PFSK-1 (cell line): Measurements from ENCODE around the gene CHD3. TPM values are rescaled to one million over a fixed set of nuclear protein-coding genes. Genes with fewer than 3 reads are reported as not detected.

Experiments
- FOXP2 ChIP-seq: optimal IDR thresholded peaks from 2 replicates; pipeline ENCODE3; 2011; ENCODE audit warnings: borderline replicate concordance, control low read depth, inconsistent platforms; ENCODE audit not compliant: insufficient read depth; ENCODE audit errors: extremely low read length, extremely low read depth
- POLR2AphosphoS5 ChIP-seq: IDR thresholded peaks from 2 replicates; pipeline ENCODE4 v1.6.1; 2012; ENCODE audit warnings: low read depth, mild to moderate bottlenecking, control low read depth, low read length, moderate library complexity
- SIN3A ChIP-seq: IDR thresholded peaks from 2 replicates; pipeline ENCODE4 v1.6.1; 2012; ENCODE audit warnings: mild to moderate bottlenecking, low read length, moderate library complexity, borderline replicate concordance; ENCODE audit not compliant: insufficient read depth
- TAF1 ChIP-seq: IDR thresholded peaks from 2 replicates; pipeline ENCODE4 v1.6.1; 2012; ENCODE audit warnings: low read length, control low read depth, borderline replicate concordance; ENCODE audit not compliant: insufficient read depth
- polyA plus RNA-seq: library from polyadenylated mRNA; unstranded; fragments of >200 nt; gene quantifications from one replicate; pipeline ENCODE4 v1.2.1, GENCODE V29; 2012; ENCODE audit warnings: low read depth, missing spikeins; ENCODE audit not compliant: insufficient read length
- TF ChIP-seq, protein P1 (sequence below), 2 experiments: IDR thresholded peaks; 2 replicates each; pipeline versions ENCODE4 v1.6.1 to v1.8.0; 2011 to 2012; ENCODE audit warnings: low read depth in 2 of 2, low read length in 2 of 2, control low read depth in 1 of 2, inconsistent platforms in 1 of 2, mild to moderate bottlenecking in 1 of 2, moderate library complexity in 1 of 2; ENCODE audit not compliant: insufficient read depth in 1 of 2

The CHD3 gene
- polyA plus RNA-seq = 204 TPM

DNA sequence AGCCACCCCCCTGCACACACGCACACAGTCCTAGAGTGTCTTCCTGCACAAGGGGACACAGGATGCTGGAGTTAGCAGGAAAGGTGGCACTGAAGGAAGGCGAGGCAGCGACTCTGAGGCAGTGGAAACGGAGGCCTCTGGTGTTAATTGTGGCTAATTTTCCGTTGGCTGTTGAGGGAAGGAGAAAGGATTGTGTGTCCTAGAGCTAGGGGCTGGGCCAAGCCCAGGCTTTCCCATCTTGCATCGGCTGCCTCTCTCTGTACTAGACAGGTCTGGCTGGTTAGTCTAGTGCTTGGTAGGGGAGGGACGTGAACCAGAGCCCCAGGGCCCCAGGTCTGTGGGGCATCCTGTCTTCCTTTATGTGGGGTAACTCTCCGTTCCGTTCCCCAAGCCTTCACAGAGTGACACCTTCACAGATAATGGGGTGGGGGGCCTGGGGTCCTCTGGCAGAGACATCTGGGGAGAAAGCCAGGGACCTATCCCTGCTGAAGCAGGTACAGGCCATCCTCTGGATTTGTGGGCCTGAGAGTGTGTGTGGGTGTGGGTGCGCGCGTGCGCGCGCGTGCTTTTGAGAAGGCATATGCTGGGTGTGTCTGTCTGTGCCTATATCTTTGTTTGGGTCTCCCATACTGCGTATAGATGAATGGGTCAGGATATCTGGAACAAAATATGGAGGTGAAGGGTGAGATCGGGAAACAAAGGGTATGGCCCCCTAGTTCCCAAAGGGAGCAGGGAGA lies at the start of gene CHD3:
TSS of gene CHD3 (plus strand) at position 606 of the 737 bp plus-strand sequence. CDS start 212 bp downstream, outside the sequence.
- TF ChIP-seq, protein P1, sequence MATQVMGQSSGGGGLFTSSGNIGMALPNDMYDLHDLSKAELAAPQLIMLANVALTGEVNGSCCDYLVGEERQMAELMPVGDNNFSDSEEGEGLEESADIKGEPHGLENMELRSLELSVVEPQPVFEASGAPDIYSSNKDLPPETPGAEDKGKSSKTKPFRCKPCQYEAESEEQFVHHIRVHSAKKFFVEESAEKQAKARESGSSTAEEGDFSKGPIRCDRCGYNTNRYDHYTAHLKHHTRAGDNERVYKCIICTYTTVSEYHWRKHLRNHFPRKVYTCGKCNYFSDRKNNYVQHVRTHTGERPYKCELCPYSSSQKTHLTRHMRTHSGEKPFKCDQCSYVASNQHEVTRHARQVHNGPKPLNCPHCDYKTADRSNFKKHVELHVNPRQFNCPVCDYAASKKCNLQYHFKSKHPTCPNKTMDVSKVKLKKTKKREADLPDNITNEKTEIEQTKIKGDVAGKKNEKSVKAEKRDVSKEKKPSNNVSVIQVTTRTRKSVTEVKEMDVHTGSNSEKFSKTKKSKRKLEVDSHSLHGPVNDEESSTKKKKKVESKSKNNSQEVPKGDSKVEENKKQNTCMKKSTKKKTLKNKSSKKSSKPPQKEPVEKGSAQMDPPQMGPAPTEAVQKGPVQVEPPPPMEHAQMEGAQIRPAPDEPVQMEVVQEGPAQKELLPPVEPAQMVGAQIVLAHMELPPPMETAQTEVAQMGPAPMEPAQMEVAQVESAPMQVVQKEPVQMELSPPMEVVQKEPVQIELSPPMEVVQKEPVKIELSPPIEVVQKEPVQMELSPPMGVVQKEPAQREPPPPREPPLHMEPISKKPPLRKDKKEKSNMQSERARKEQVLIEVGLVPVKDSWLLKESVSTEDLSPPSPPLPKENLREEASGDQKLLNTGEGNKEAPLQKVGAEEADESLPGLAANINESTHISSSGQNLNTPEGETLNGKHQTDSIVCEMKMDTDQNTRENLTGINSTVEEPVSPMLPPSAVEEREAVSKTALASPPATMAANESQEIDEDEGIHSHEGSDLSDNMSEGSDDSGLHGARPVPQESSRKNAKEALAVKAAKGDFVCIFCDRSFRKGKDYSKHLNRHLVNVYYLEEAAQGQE (IDR thresholded peaks at IDR 0.05; ENCODE audit: insufficient read depth in 1 of 2, low read depth in 2 of 2, low read length in 2 of 2) = 0 out of 4 replicates have a peak, but pooled peaks of 1 of the 2 experiments have one; percentile 7
- no peak for TF ChIP-seq SIN3A
- no peak for TF ChIP-seq FOXP2
- 0 out of 2 replicates have a peak, but pooled peaks have one; percentile 71 for TF ChIP-seq TAF1
- 0 out of 2 replicates have a peak, but pooled peaks have one; percentile 17 for TF ChIP-seq POLR2AphosphoS5

DNA sequence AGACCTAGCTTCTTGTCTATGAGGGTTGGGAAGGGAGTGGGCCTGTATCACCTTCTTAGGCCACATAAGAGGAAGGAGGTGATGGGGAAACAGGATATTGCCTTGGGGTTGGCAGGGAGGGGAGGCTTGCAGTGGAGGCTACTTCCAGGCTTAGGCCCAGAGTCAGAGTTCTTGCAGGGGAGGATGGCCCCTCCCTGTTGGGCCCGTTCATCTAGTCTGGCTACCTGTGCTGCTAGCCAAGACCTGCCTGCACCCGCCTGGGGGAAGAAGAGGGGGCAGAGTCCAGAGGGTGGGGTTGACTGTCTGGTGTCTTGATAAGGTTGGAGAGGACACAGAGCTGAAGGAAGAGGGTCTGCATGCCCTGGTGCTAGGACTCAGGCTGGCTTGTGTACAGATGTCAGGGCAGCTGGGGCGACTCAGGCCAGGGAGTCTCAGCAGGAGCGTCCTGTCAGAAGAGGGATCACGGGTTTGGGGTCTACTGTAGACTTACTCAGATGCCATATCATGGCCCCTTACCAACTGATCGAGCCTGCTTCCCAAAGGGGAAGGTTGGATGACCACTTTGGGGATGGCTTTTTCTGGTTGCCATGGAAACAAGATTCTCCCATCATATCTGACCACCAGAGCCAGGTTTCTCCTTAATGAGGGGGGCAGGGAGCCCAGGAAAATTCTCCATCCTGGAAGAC lies 49.3 kb upstream of the CHD3 start:
- no peak for TF ChIP-seq POLR2AphosphoS5
- TF ChIP-seq, protein P1 (IDR thresholded peaks at IDR 0.05; ENCODE audit: insufficient read depth in 1 of 2, low read depth in 2 of 2, low read length in 2 of 2) = no peak
- no peak for TF ChIP-seq SIN3A
- TF ChIP-seq TAF1 = no peak
- no peak for TF ChIP-seq FOXP2

DNA sequence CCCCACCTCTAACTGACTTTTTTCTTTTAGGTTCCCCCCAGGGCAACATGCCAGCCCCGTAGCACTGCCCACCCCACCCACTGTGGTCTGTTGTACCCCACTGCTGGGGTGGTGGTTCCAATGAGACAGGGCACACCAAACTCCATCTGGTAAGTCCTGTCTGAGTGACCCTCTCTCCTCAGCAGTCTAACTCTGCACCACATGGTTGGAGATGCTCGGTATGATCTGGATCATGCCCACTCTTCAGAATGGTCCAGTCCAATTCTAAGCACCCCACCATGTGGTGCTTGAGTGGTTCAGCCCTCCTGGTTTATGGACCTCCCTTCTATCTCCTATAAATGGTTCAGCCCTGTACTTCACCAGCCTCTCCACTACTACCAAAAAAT lies 48.7 kb upstream of the CHD3 start:
- no peak for TF ChIP-seq TAF1

DNA sequence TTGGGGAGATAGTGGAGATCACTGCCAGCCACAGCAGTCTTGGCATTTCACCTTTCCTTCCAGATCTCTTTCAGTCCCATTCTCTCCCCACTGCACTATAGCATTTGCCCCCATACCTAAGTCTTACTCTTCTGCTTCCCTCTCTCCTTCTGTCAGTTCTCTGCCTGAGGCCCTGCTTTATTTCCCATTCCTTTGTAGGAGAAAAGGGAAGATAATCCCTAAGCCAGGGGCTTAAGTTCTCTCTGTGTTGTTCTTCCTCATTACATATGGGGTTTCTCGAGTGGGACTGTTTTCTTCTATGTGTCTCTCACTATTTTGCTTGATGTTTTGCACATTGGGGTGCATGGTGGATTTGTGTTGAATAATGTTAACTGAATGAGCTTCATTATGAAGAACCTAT lies 48.1 kb upstream of the CHD3 start:
- TF ChIP-seq, protein P1 (IDR thresholded peaks at IDR 0.05; ENCODE audit: insufficient read depth in 1 of 2, low read depth in 2 of 2, low read length in 2 of 2) = no peak
- TF ChIP-seq SIN3A = no peak
- no peak for TF ChIP-seq FOXP2
- no peak for TF ChIP-seq TAF1
- TF ChIP-seq POLR2AphosphoS5 = no peak

DNA sequence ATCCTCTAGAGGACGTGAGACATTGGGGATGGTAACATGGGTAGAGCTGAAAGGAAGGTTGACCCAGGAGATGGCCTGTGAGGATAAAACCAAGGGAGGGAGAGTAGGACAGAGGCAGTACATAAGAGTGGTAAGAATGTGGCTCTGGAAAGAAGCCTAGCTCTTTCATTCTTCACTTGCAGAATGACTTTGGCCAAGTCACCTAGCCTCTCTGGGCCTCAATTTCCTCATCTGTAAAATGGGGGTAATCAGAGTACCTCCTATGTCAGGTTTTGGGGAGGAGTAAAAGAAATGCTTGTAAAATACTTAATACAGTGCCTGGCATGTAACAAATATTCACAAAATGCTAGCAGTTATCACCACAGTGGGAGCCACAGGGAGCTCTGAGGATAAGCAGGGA lies 47.7 kb upstream of the CHD3 start:
- TF ChIP-seq SIN3A = no peak
- no peak for TF ChIP-seq TAF1
- TF ChIP-seq, protein P1 (IDR thresholded peaks at IDR 0.05; ENCODE audit: insufficient read depth in 1 of 2, low read depth in 2 of 2, low read length in 2 of 2) = no peak
- no peak for TF ChIP-seq FOXP2
- no peak for TF ChIP-seq POLR2AphosphoS5
